ENCODE data around the gene TMEM182.

The TMEM182 gene, protein sequence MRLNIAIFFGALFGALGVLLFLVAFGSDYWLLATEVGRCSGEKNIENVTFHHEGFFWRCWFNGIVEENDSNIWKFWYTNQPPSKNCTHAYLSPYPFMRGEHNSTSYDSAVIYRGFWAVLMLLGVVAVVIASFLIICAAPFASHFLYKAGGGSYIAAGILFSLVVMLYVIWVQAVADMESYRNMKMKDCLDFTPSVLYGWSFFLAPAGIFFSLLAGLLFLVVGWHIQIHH

DNA sequence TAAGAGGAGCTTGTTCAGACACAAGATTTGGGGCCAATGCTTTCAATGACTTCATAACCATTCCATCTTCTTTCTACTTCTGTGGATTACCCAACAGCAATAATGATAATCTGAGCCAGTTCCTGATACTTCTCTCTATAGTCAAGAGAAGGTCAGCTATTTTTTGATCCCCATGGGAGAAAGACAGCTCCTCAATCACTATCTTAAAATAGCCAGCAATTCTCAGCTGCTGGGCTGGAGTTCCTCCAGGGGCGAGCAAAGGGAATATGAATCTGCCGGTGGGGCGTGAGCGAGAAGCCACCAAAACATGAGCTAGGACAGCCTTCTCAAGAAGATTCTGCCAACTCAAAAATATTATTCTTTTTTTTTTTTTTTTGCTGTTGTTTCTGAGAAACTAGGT, at the start of gene TMEM182:
TMEM182 (plus strand) TSS at position 269 of the 400 bp plus-strand sequence. CDS start 187 bp downstream, outside the sequence.
- no peak for DNase-seq (ENCODE audit: low read depth in 2 of 2)

DNA sequence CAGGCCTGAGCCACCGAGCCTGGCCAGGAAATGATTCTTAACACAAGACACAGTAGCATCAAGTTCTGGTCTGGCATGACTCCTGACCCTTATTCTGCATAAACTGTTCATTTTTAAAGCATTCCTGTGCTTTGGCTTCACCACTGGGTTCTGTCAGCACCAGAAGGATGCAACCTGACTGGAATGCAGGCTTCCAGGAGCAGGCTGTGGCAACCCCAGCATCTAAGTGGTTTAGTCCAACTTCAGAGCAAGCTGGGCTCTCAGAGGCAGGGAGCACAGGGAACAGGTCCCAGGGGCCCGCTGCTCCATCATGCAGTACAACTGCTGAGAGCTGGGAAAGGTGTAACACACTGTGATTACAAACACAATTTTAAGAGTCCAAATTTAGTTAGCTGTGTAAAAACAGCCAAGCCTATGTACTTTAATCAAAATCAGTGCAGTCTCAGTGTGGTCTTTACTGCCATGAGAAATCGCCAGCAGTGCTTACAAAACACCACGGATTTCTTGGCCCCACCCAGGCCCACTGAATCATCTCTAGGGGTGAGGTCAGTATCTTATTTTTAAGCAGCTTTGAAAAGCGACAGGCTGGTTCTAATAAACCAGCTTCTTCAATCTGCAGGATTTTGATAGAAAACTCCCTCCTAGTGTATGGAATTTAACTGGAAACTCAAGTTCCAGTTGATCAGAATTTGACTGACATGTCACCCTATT, 44.4 kb upstream of the TMEM182 start:
- no peak for DNase-seq (ENCODE audit: low read depth in 2 of 2)

DNA sequence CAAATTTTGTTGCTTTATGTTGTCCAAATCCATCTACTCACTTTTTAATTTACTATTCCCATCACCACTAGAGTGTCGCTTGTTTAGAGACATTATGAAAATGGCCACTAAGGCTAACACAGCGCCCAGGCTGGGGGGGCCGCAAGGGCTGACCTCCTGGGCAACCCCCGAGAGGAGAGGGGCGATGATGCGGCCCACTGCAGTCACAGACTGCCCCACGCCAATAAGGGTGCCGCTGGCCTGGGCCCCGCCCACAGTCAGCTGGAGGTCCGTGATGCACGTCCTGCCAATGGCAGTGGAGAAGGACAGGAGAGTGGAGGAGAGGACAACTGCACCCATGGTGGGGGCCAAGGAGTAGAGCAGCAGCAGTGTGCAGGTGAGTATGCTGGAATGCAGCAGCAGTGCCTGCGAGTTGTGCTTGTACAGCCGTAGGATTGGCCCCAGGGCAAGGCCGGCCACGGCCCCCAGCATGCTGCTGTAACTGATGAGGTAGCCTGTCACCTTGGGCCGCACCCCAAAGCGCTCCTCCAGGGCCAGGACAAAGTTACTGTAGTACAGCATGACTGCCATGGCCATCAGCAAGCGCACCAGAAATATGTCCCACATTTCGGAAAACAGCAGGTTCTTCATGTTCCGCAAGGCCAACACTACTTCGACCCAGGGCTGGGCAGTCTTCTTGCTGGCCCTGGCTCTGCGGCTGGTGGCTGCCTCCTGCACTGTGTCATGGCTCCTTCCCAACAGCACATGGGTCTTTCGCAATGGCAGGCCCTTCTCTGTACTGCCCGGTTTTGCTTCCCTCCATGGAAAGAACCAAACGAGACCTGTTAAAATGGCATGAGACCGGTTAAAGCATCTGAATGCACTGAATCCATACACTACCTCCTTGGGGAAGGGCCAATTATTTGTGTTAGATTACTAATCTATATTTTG, 43.2 kb upstream of the TMEM182 start:
- DNase-seq (ENCODE audit: low read depth in 2 of 2): no peak

DNA sequence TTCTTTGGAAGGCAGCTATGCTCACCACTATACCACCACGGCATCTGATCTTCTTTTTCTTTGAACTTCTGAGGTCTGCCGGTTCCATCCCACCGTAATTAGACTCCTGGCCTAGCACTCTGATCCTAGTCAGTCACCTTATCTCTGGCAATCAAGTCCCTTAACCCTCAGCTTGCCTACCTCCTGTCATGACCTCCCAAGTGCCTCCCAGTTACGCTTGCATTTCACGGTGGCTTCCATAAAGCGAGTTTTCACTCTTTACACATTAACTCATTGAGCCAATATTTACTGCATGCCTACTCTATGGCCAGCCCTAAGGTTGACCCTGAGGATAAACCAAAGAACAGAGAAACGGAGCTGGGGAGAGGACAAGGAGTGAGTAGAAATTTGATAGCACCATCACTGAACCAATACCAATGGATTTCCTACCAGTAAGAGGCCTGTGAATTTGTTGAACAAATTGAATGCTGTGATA, 37.8 kb upstream of the TMEM182 start:
- DNase-seq (ENCODE audit: low read depth in 2 of 2): no peak

DNA sequence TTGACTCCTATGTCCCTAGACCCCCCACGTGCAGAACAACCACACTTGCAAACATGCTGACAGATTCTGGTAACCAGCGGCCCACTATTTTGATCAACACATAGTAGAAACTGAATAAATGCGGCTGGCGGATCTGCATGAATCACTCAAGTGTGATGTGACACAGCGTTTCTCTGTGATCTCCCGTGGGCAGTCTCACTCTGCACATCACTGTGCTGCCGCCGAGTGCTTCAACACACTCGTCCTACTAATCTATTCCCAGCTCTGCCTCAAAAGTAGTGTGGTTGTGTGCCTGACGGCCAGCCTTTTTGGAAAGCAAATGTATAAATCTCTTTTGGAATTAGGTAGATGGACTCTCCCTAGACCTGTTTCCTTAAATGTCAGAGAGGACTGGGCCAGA, 37.3 kb upstream of the TMEM182 start:
- DNase-seq (ENCODE audit: low read depth in 2 of 2): no peak

DNA sequence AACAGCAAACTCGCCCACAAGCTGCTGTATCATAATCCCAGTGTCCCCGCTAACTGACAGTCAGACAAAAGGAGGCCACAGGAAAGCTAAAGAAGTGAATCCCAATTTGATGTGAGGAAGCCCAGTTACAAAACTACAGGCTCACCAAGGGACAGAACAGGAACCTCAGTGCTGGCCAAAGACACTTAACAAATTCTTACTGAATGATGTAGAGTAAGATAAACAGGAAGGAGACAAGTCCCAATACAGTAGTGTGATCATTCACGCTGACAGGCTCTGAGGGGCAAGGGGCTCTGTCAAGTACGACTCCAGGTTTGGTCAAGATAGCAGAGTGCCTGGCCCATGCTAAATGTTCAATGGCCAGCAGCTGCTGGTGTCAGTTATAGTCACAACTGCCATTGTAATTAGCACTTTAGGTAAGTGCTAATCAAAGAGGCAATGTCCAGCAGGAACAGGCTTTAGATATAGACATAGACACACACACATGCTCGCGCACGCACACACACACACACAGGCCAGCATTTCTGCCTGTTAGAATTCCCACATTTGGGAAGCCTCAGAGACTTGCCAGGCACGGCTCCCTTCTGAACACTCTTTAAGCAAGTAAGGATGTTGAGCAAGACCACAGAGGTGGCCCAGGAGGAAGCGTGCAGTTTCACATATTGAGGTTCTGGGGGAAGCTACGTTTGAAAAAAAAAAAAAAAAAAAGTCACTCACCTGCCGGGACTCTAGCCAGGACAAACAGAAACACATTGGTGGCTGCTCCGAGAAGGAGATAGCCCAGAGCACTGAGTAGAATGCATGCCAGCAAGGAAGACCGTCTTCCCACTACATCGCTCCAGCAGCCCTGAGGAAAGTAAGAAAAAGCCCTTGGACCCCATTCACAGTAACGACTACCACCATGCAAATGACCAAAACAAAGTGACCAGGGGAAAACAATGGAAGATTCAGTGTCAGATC, 35.4 kb upstream of the TMEM182 start:
- DNase-seq (ENCODE audit: low read depth in 2 of 2): no peak

DNA sequence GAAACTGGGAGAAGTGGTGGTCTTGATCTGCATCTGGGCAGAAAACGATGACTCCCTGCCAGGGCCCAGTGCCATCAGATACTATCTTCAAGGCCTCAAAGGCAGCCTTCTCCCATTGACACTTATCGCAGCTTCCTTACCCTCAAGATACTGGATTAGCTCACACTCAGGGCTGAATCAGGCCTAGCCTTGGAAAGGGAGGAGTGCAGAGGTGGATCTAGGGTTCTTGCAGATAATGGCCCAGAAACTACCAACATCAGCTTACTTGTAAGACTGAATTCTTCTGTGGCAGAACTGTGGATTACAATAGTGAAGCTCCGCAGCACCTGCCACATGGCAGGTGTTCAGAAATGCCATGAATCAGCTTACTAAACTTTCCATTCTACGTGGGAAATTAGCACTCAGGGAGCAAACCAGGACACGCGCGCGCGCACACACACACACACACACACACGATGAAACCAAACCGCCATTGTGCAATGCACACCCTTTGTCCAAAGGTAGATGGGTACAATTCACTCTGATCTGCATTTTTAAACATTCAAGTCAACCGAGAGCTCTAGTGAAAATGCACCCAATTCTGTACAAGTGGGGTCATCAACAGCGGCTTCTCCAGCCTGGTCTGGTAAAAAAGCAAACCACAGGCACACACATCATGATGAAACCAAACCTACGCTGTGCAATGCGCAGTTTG, 26.3 kb upstream of the TMEM182 start:
- DNase-seq (ENCODE audit: low read depth in 2 of 2): no peak

DNA sequence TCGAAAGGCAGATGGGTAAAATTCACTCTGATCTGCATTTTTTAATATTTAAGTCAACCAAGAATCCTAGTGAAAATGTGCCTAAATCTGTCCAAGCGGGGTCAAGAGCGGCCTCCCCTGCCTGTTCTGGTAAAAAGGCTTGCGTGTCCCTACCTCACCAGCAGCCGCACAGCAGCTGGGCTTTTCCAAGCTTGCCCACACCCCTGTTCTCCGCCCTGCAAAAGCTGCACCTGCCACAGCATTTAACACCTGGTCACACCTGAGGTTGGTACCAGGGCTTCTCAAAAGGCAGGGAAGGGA, 25.8 kb upstream of the TMEM182 start:
- DNase-seq (ENCODE audit: low read depth in 2 of 2): no peak

DNA sequence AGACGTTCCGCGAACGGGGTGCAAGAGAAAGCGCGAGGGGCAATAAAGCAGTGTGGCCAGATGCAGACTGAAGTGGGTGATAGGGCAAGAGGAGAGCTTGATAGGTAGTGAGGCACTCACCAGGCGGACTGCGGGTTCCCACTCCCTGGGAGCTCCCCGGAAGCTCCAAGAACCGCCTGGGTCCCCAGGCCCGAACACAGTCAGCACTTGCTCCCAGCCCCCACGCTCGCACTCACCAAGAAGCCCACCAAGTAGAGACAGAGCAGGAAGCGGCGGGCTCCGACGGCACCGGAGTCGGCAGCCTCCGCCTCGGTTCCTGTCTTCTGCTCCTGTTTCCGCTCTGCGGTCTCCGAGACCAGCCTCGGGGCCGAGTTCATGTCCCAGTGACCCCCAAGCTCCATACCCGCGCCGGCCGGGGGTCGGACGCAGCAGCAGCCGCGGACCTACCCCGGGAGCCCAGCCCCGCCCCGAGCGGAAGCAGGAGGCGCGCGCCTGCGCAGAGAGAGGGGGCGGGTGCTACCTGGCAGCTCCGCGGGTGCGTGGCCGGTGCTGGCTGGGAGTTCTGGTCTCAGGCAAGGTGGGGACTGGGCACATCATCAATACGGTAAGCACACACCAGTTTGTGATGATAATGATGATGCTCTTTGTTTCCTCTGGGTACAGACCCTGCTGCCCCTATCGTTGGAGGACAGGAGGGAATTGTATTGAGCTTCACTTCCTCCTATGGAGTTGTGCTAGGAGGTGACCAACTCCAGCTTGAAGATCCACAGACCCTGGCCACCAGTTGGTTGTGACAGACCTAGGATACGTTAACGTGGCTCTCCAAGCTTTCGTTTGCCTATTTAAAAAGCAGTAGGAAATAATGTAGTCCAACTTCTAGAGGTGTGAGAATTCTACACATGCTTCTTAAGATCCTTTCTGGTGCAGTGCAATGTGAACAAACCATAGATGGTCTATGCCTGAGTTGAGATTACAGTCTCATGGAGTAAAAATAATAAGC, 25.1 kb upstream of the TMEM182 start:
- DNase-seq (ENCODE audit: low read depth in 2 of 2): peak; percentile 78 to 79

DNA sequence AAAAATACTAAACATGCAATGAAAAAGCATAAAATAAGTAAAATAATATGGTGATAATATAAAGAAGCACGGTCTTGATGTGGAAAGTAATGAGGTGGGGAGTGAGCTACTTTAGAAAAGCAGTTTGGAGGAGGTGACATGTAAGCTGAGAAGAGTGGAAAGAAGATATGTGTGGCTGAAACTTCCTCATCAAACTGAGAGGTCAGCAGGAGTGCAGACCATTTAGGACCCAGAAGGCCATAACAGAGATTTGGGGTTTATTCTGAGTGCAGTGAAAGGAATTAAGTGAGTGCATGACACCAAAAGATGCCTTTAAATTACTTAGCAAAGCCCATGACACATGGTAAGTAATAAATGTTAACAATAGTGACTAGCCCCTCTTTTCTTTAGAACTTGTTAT, 24.4 kb upstream of the TMEM182 start:
- DNase-seq (ENCODE audit: low read depth in 2 of 2): no peak

DNA sequence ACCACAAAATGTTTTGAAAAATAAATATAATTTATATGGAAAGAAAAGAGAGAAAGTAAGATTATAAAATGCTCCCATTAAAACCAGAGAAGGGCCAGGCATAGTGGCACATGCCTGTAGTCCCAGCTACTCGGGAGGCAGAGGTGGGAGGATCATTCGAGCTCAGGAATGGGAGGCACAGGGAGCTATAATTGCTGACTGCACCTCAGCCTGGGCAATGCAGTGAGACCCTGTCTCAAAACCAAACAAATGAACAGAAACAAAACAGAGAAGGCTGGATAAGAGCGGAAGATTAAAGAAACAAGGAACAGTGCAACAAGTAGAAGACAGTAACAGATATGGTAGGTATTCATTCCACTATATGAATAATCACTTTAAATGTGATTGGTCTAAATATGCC, 18.6 kb upstream of the TMEM182 start:
- DNase-seq (ENCODE audit: low read depth in 2 of 2): no peak

DNA sequence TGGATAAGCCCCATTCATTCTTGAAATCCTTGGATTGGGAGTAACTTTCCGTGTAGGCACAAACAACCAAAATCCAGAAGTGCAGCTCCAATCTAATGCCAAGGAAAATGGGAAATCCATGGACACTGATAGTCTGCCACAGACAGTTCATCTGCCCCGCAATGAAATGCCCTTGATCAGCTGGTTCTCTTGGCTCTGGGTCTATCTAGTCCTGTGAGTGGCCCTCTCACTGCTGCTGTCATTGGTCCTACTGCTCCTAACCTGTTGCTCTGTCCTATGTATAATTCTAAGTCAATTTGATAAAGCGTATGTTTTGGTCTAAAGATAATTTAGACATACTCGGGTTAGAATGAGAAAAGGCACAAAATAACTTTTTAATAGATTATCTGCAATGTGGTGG, 13.7 kb upstream of the TMEM182 start:
- no peak for DNase-seq (ENCODE audit: low read depth in 2 of 2)

DNA sequence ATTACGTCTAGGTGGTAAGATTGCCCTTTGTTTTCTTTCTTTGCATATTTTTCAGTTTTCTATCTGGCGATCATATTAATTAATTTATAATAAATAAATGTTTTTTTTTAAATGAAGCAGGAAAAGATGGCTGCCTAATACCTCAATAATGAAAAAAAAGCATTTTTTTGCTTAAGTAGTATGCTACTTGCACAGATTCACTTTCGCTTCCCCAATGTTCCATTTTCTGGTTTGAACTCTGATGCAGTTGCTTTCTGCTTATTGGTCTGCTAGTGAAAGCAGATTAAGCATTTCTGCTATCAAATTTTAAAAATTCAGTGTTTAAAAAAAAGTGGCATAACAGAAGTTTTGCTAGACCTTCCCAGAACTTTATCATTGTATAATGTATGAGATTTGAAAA, 11.9 kb upstream of the TMEM182 start:
- DNase-seq (ENCODE audit: low read depth in 2 of 2): no peak

DNA sequence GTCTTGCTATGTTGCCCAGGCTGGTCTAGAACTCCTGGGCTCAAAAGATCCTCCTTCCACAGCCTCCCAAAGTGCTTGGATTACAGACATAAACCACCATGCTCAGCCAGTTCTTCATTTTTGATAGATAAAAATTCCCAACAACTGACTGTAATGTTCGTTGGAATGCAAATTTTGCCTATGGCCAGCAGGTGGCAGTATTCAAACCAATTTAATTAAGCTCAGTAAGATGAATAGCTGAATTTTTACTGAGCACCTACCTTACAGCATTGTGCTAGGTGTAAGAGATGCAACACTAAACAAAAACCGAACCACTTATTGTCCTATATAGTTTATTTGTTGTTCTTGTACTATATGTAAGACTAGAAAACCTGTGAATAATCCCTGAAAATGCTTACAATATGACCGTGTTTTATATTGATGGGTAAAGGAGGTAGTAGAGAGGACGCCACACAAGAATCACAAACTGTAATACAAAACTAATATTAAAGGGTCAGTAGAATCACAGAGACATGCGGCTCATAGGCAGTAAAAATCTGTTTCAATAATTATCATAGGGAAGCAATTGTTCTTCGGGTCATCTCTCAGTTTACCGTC, 8.2 kb upstream of the TMEM182 start:
- no peak for DNase-seq (ENCODE audit: low read depth in 2 of 2)

DNA sequence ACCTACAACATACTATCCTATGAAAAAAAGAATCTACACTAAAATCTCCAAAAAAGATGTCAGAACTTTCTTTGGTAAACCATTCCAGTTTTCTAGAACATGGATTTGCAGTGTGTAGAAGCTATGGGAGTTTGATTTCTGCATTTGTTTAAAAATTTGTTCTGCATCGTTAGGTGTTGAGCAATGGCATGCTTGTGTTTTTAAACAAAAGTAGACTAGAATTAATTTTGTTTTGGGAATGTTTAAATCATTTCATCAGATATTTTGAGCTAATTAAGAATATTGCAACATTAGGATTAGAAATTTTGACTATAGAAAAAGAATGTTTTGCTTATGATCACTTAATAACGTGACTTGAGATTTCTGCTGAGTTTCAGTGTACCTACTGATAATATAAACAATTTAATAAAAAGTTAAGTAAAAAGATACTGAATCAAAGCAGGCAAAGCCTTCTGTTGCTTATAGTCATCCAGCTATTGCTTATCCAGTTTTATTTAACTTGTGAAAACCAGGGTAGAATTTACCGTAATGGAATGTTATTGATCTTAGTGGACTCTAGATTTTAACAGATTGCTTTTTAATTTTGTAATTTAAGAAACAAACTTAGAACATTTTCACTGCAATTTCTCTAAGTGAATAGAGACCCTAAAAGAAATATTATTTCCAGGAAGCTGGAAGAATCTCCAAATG, 7.2 kb upstream of the TMEM182 start:
- no peak for DNase-seq (ENCODE audit: low read depth in 2 of 2)

DNA sequence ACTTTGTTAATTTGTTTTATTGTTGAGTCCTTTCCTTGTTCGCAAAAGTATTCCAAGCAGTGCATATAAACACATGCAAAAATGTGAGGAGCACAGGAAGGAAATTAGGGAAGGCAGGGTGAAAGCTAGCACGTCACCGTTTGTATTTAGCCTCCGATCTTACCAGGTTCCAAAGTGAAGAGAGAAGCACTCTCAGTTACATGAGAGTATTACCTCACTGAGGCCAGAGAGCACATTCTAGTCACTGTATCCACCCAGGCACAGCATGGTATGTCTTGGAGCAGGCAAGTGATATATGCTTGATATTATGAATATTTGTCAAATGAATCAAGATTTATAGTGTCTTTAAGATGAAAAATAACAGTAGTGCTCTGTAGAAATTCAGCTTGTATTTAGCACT, 6.5 kb upstream of the TMEM182 start:
- no peak for DNase-seq (ENCODE audit: low read depth in 2 of 2)

DNA sequence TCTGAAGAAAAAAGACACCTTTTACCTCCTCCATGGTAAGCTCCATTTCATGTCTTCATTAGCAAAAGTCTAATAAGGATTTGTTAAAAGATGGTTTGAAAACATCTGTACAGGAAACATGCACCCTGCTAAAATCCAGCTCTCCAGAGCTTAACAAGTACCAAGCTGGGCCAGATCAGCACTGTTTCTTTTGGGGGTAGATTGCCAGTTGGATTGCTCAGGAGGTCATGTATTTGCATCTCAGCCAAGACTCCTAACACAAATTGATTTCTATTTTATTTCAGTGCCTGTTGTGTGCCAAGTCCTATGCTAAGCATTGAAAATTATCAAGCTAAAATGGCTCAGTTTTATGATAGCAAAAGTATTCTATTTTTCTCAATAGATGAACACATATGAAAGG, 3.4 kb upstream of the TMEM182 start:
- no peak for DNase-seq (ENCODE audit: low read depth in 2 of 2)

DNA sequence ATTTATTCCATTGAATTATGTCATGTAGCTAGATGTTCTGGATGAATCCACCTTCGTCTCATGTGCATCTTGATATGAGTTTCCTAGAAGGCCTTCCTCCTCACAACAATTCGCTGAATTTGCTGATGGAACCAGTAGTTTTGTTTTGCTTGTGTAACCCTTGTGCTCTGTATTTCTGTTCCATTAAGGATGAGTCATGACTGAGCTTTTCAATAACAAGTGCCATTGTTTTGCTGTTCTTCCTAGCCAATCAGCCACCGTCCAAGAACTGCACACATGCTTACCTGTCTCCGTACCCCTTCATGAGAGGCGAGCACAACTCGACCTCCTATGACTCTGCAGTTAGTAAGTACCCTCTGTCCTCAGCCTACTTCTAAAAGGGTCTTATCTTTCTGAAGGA, 2.3 kb downstream of the TMEM182 start:
- no peak for DNase-seq (ENCODE audit: low read depth in 2 of 2)

DNA sequence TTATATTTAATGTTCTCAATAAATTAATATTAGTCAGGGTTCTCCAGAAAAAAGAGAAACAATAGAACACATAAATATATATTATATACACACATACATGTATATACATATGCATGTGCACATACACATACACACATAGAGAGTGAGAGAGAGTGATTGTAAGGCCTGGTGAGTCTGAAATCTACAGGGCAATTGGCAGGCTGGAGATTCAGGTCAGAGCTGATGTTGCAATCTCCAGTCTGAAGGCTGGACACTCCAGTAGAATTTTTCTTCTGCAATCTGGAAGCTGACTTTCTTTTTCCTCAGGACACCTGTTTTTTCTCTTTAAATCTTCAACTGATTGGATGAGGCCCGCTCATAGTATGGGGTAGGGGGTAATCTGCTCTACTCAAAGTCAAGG, 3.2 kb downstream of the TMEM182 start:
- DNase-seq (ENCODE audit: low read depth in 2 of 2): no peak
